ENCODE results near the gene KANSL1.

KANSL1 gene

DNA sequence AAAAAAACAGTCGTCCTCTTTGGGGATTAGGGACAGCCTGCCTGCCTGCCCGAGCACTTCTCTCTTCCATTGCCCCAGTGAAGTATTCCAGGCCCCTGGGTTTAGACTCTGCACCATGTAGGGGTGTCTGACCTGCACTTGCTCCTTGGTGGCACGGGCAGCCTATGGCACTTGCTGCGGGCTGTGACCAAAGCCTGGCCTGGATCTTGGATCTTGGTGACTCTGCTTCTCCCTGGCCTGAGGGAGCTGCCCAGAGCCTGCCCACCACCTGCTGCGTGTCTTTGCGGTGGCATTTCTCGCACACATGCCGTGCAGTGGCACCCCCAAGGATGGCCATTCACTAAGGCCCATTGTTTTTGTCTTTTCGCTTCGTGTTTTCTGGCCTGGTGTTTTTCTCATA is 200.3 kb downstream of the KANSL1 start:
- Histone ChIP-seq H3K27ac (no peak overlapping the region), H3K4me3 (no peak overlapping the region)
- no peak for DNase-seq (ENCODE audit: low spot score)
- TF ChIP-seq CTCF (IDR thresholded peaks at IDR 0.05) = no peak

DNA sequence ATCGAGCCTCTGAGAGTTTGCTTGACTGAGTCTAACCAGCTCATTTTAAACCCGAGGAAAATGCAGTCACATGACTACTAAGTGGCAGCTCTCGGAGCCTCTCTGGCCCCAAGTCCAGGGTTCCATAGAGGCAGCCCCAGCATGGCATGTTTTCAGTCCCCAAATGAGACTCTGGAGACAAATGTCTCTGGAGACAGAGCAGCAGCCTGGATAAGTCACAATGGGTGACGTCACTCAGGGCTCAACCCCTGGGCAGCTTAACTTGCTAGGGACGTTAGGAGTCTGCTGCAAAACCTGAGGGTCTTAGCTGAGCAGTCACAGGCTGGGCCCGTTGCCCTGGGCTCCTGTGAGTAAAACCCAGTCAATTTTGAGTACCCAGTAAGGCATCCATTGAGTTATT is 201.1 kb downstream of the KANSL1 start:
- Histone ChIP-seq H3K4me3 (no peak overlapping the region), H3K27ac (no peak overlapping the region)
- no peak for TF ChIP-seq CTCF (IDR thresholded peaks at IDR 0.05)
- DNase-seq (ENCODE audit: low spot score) = no peak

- DNase-seq (ENCODE audit: low spot score) = no peak
- Histone ChIP-seq H3K27ac (no peak overlapping the region), H3K4me3 (no peak overlapping the region)
- no peak for TF ChIP-seq CTCF (IDR thresholded peaks at IDR 0.05)
These were observed 201.9 kb downstream of the KANSL1 start for GRCh38 chr17:45991341-45991740.

- H3K4me3 ChIP-seq = no peak overlapping the region
- DNase-seq (ENCODE audit: low spot score) = no peak
- no peak overlapping the region for H3K27ac ChIP-seq
- no peak for TF ChIP-seq CTCF (IDR thresholded peaks at IDR 0.05)
These were observed 202.3 kb downstream of the KANSL1 start for GRCh38 chr17:45990886-45991285.

DNA sequence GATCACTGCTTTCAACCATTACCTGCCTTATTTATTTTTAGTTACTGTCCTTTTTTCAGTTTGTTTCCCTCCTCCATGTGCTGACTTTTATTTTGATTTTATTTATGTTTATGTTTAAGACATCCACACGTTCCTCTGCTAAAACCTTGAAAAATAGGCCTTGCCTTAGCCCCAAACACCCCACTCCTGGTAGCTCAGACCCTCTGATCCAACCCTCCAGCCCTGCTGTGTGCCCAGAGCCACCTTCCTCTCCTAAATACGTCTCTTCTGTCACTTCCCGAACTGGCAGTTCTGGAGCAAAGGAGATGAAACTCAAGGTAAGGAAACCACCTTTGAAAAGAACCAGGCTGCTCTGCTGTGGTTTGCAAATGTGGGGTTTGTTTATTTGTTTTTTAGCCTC is 203.5 kb downstream of the KANSL1 start:
- no peak for TF ChIP-seq CTCF (IDR thresholded peaks at IDR 0.05)
- Histone ChIP-seq H3K27ac (no peak overlapping the region), H3K4me3 (no peak overlapping the region)
- no peak for DNase-seq (ENCODE audit: low spot score)

- TF ChIP-seq CTCF (IDR thresholded peaks at IDR 0.05) = no peak
These were observed 205.5 kb downstream of the KANSL1 start for GRCh38 chr17:45987706-45988105.

GRCh38 chr17:45986056-45986455 is 207.2 kb downstream of the KANSL1 start:
- H3K27ac ChIP-seq = no peak overlapping the region
- no peak overlapping the region for H3K4me3 ChIP-seq
- DNase-seq (ENCODE audit: low spot score) = no peak
- TF ChIP-seq CTCF (IDR thresholded peaks at IDR 0.05) = no peak

More at GRCh38 chr17:45987706-45988105, 205.5 kb downstream of the KANSL1 start:
- Histone ChIP-seq H3K4me3 (no peak overlapping the region), H3K27ac (no peak overlapping the region)
- no peak for DNase-seq (ENCODE audit: low spot score)

All from coronary artery (tissue), 2 donors.